ENCODE results near the gene KIAA0825.

- TF ChIP-seq FOXA1 (IDR thresholded peaks at IDR 0.05), result no peak
- no peak for TF ChIP-seq ZNF384 (IDR thresholded peaks at IDR 0.05)
- no peak for TF ChIP-seq ARNT (IDR thresholded peaks at IDR 0.05)
- no peak for TF ChIP-seq SP1 (IDR thresholded peaks at IDR 0.05)
- no peak for TF ChIP-seq FOXM1 (IDR thresholded peaks at IDR 0.05; ENCODE audit: borderline replicate concordance)
- TF ChIP-seq NFRKB (IDR thresholded peaks at IDR 0.05), result no peak
- no peak for TF ChIP-seq LEF1 (IDR thresholded peaks at IDR 0.05; ENCODE audit: borderline replicate concordance)
- no peak for TF ChIP-seq CTBP1 (IDR thresholded peaks at IDR 0.05; ENCODE audit: borderline replicate concordance)
- TF ChIP-seq FOXK2 (IDR thresholded peaks at IDR 0.05), result no peak
- no peak for TF ChIP-seq BHLHE40 (IDR thresholded peaks at IDR 0.05; ENCODE audit: borderline replicate concordance)
- no peak for TF ChIP-seq ELF4 (IDR thresholded peaks at IDR 0.05)
- TF ChIP-seq, protein P1, sequence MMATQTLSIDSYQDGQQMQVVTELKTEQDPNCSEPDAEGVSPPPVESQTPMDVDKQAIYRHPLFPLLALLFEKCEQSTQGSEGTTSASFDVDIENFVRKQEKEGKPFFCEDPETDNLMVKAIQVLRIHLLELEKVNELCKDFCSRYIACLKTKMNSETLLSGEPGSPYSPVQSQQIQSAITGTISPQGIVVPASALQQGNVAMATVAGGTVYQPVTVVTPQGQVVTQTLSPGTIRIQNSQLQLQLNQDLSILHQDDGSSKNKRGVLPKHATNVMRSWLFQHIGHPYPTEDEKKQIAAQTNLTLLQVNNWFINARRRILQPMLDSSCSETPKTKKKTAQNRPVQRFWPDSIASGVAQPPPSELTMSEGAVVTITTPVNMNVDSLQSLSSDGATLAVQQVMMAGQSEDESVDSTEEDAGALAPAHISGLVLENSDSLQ (IDR thresholded peaks at IDR 0.05), result no peak
- TF ChIP-seq HDGF (IDR thresholded peaks at IDR 0.05; ENCODE audit: borderline replicate concordance), result no peak
- TF ChIP-seq SUZ12 (IDR thresholded peaks at IDR 0.05), result no peak
Observed at GRCh38 chr5:94313696-94314095, 304.7 kb downstream of the KIAA0825 start.
